H9 (cell line): Measurements from ENCODE around the gene FABP7. TPM values are rescaled to one million over a fixed set of nuclear protein-coding genes. Genes with fewer than 3 reads are reported as not detected.

ENCODE experiments used
- DNase-seq: peaks from one replicate; pipeline ENCODE4 v3.0.0-alpha.2; 2017
- H2AFZ ChIP-seq: one replicate; pipeline ENCODE4 v1.6.1; 2013; ENCODE audit warnings: mild to moderate bottlenecking, low read length, control low read depth, moderate library complexity
- H2AK5ac ChIP-seq: 2 replicates; pipeline ENCODE4 v1.6.1; 2013; ENCODE audit warnings: low read length, control low read depth, mixed read lengths; ENCODE audit not compliant: insufficient read length
- H2BK120ac ChIP-seq: one replicate; pipeline ENCODE4 v1.6.1; 2013; ENCODE audit warnings: low read depth, mild to moderate bottlenecking, low read length, control low read depth, inconsistent platforms; ENCODE audit not compliant: poor library complexity, severe bottlenecking
- H2BK12ac ChIP-seq: 2 replicates; pipeline ENCODE4 v1.6.1; 2013; ENCODE audit warnings: low read length, control low read depth, mixed read lengths, low read depth; ENCODE audit not compliant: insufficient read length
- H2BK15ac ChIP-seq: 2 replicates; pipeline ENCODE4 v1.6.1; 2013; ENCODE audit warnings: low read depth, low read length, control low read depth
- H2BK20ac ChIP-seq: one replicate; pipeline ENCODE4 v1.6.1; 2013; ENCODE audit warnings: low read depth, mild to moderate bottlenecking, low read length, control low read depth, inconsistent platforms; ENCODE audit not compliant: poor library complexity, severe bottlenecking
- H2BK5ac ChIP-seq: 2 replicates; pipeline ENCODE4 v1.6.1; 2013; ENCODE audit warnings: low read length, control low read depth, mixed read lengths; ENCODE audit not compliant: insufficient read length
- H3K14ac ChIP-seq: 2 replicates; pipeline ENCODE4 v1.6.1; 2013; ENCODE audit warnings: low read length, control low read depth; ENCODE audit not compliant: insufficient read depth
- H3K18ac ChIP-seq: 2 replicates; pipeline ENCODE4 v1.6.1; 2013; ENCODE audit warnings: low read depth, mild to moderate bottlenecking, mixed read lengths, low read length, control low read depth; ENCODE audit not compliant: insufficient read length
- H3K23ac ChIP-seq: 2 replicates; pipeline ENCODE4 v1.6.1; 2013; ENCODE audit warnings: low read length, control low read depth, mixed read lengths, low read depth; ENCODE audit not compliant: insufficient read length
- H3K23me2 ChIP-seq: 2 replicates; pipeline ENCODE4 v1.6.1; 2013; ENCODE audit warnings: low read depth, mild to moderate bottlenecking, mixed read lengths, low read length, control low read depth; ENCODE audit not compliant: insufficient read length, poor library complexity, severe bottlenecking
- H3K27ac ChIP-seq: 2 replicates; pipeline ENCODE4 v1.5.1; 2013; ENCODE audit warnings: low read length, control low read depth, mixed read lengths, low read depth; ENCODE audit not compliant: insufficient read length
- H3K27me3 ChIP-seq: 2 replicates; pipeline ENCODE4 v1.6.1; 2013; ENCODE audit warnings: low read length, control low read depth, inconsistent platforms; ENCODE audit not compliant: insufficient read depth
- H3K4ac ChIP-seq: 2 replicates; pipeline ENCODE4 v1.6.1; 2013; ENCODE audit warnings: low read depth, mild to moderate bottlenecking, control low read depth, inconsistent platforms, low read length, moderate library complexity
- H3K4me1 ChIP-seq: 2 replicates; pipeline ENCODE4 v1.6.1; 2013; ENCODE audit warnings: low read length, control low read depth, inconsistent platforms; ENCODE audit not compliant: insufficient read depth
- H3K4me2 ChIP-seq: 2 replicates; pipeline ENCODE4 v1.6.1; 2013; ENCODE audit warnings: low read length, control low read depth, mixed read lengths; ENCODE audit not compliant: insufficient read length, insufficient read depth
- H3K56ac ChIP-seq: 2 replicates; pipeline ENCODE4 v1.6.1; 2013; ENCODE audit warnings: low read depth, mild to moderate bottlenecking, mixed read lengths, low read length, control low read depth; ENCODE audit not compliant: insufficient read length
- H3K79me1 ChIP-seq: 2 replicates; pipeline ENCODE4 v1.6.1; 2013; ENCODE audit warnings: low read depth, mild to moderate bottlenecking, moderate library complexity, low read length, control low read depth, inconsistent platforms; ENCODE audit not compliant: insufficient read depth, poor library complexity, severe bottlenecking
- H3K79me2 ChIP-seq: 2 replicates; pipeline ENCODE4 v1.6.1; 2013; ENCODE audit warnings: low read length, control low read depth, inconsistent platforms; ENCODE audit not compliant: insufficient read depth
- H3K9ac ChIP-seq: 2 replicates; pipeline ENCODE4 v1.6.1; 2013; ENCODE audit warnings: low read length, control low read depth, mixed read lengths; ENCODE audit not compliant: insufficient read length; ENCODE audit errors: extremely low read depth
- H3K9me3 ChIP-seq: one replicate; pipeline ENCODE4 v1.6.1; 2013; ENCODE audit warnings: low read depth, low read length, inconsistent platforms; ENCODE audit not compliant: control insufficient read depth
- H3T11ph ChIP-seq: one replicate; pipeline ENCODE4 v1.6.1; 2013; ENCODE audit warnings: mild to moderate bottlenecking, low read length, control low read depth, inconsistent platforms
- H4K20me1 ChIP-seq: one replicate; pipeline ENCODE4 v1.6.1; 2013; ENCODE audit not compliant: control insufficient read depth, insufficient read length, insufficient read depth
- H4K5ac ChIP-seq: 2 replicates; pipeline ENCODE4 v1.6.1; 2013; ENCODE audit warnings: low read depth, mild to moderate bottlenecking, mixed read lengths, low read length, control low read depth; ENCODE audit not compliant: insufficient read length
- H4K8ac ChIP-seq: replicated peaks from 2 replicates; pipeline ENCODE4 v1.6.1; 2013; ENCODE audit warnings: low read length, control low read depth, mixed read lengths, low read depth; ENCODE audit not compliant: insufficient read length
- H4K91ac ChIP-seq: 2 replicates; pipeline ENCODE4 v1.6.1; 2013; ENCODE audit warnings: low read depth, mild to moderate bottlenecking, moderate library complexity, mixed read lengths, low read length, control low read depth; ENCODE audit not compliant: insufficient read length
- H3K27ac Mint-ChIP-seq, 3 experiments: 2 replicates in 2 of 3; 3 replicates in 1 of 3; pipeline ENCODE4 v1.8.0; 2020 to 2021; ENCODE audit warnings: mixed read lengths in 3 of 3, mild to moderate bottlenecking in 1 of 3, moderate library complexity in 1 of 3
- H3K27me3 Mint-ChIP-seq: 2 replicates; pipeline ENCODE4 v1.8.0; 2021; ENCODE audit warnings: low read depth, mild to moderate bottlenecking, moderate library complexity, mixed read lengths
- H3K36me3 Mint-ChIP-seq, 3 experiments: 2 replicates in 2 of 3; 3 replicates in 1 of 3; pipeline ENCODE4 v1.8.0; 2020 to 2021; ENCODE audit warnings: low read depth in 3 of 3, mixed read lengths in 3 of 3; ENCODE audit not compliant: insufficient read depth in 1 of 3
- H3K4me1 Mint-ChIP-seq, 2 experiments: 2 replicates each; pipeline ENCODE4 v1.8.0; 2020; ENCODE audit warnings: mixed read lengths in 2 of 2
- H3K4me3 Mint-ChIP-seq, 2 experiments: 2 replicates in 1 of 2; 3 replicates in 1 of 2; pipeline ENCODE4 v1.8.0; 2020 to 2021; ENCODE audit warnings: mild to moderate bottlenecking in 2 of 2, mixed read lengths in 2 of 2, moderate library complexity in 1 of 2
- H3K9me3 Mint-ChIP-seq, 2 experiments: 2 replicates in 1 of 2; 3 replicates in 1 of 2; pipeline ENCODE4 v1.8.0; 2020; ENCODE audit warnings: mild to moderate bottlenecking in 2 of 2, mixed read lengths in 2 of 2, moderate library complexity in 1 of 2
- CTCF ChIP-seq: fragments of 200-600 bp; sonication (generic); conservative IDR thresholded peaks from 3 replicates; pipeline ENCODE4 v1.8.0; 2021; ENCODE audit warnings: antibody characterized with exemption, mild to moderate bottlenecking
- WGBS: extraction: QIAGEN DNeasy Blood & Tissue Kit; methylation state at CpG from one replicate; pipeline ENCODE4 v1.1.7; 2013; ENCODE audit warnings: missing lambda C conversion rate, low lambda C conversion rate, mixed read lengths; ENCODE audit not compliant: insufficient read length; ENCODE audit errors: extremely low coverage; 5-methylcytosine and 5-hydroxymethylcytosine counted together
- total RNA-seq: library from RNA; stranded (reverse); gene quantifications from 2 replicates; pipeline ENCODE4 v1.2.1, GENCODE V29; 2021

The FABP7 gene
- total RNA-seq, 1 experiment from 2014 or later = 3.9 TPM

- H2BK5ac ChIP-seq = no peak overlapping the region
- H3K56ac ChIP-seq = no peak overlapping the region
- H3K27me3 Mint-ChIP-seq = no peaks in the 10 kb centered on the region
- no peaks in the 10 kb centered on the region for H3K27me3 ChIP-seq
- H3K4me1 Mint-ChIP-seq = peaks cover 29 to 33% of the 10 kb centered on the region in 2 experiments
- H3K9ac ChIP-seq = no peak overlapping the region
- H4K8ac ChIP-seq = no peak overlapping the region
- no peaks in the 10 kb centered on the region for H3K79me1 ChIP-seq
- H2AK5ac ChIP-seq = no peak overlapping the region
- H4K91ac ChIP-seq = no peak overlapping the region
- H4K5ac ChIP-seq = no peak overlapping the region
- no peak overlapping the region for H3K18ac ChIP-seq
- no peak overlapping the region for H3K4ac ChIP-seq
- DNase-seq = no peak
- H3K23me2 ChIP-seq = no peaks in the 10 kb centered on the region
- no peak overlapping the region for H3K4me2 ChIP-seq
- H2BK15ac ChIP-seq = no peak overlapping the region
- H3K14ac ChIP-seq = no peak overlapping the region
- H3K9me3 Mint-ChIP-seq = no peaks in the 10 kb centered on the region
- H4K20me1 ChIP-seq = no peaks in the 10 kb centered on the region
- WGBS = no CpG with 5 or more reads among the region's 4 CpGs
- TF ChIP-seq CTCF = peak; percentile 84
- no peak overlapping the region for H3K27ac ChIP-seq
- no peak overlapping the region for H3T11ph ChIP-seq
- H2BK12ac ChIP-seq = no peak overlapping the region
- no peak overlapping the region for H2BK20ac ChIP-seq
- H3K4me3 Mint-ChIP-seq = no peak overlapping the region
- H3K9me3 ChIP-seq = no peaks in the 10 kb centered on the region
- no peak overlapping the region for H2BK120ac ChIP-seq
- peaks cover 4% of the 10 kb centered on the region for H3K4me1 ChIP-seq
- H3K27ac Mint-ChIP-seq = no peak overlapping the region
- H3K36me3 Mint-ChIP-seq = no peaks in the 10 kb centered on the region; a peak in 1 of 7 replicates
- no peak overlapping the region for H3K23ac ChIP-seq
- no peaks in the 10 kb centered on the region for H3K79me2 ChIP-seq
- H2AFZ ChIP-seq = no peak overlapping the region
These were observed 48.6 kb upstream of the FABP7 start for GRCh38 chr6:122730775-122731386.
